ENCODE results near the gene OR2A14. TPM values are rescaled to one million over a fixed set of nuclear protein-coding genes. Genes with fewer than 3 reads are reported as not detected.

Gene OR2A14
- not detected for total RNA-seq (ENCODE audit: unreplicated experiment)
- long read RNA-seq, result 0 reads

DNA sequence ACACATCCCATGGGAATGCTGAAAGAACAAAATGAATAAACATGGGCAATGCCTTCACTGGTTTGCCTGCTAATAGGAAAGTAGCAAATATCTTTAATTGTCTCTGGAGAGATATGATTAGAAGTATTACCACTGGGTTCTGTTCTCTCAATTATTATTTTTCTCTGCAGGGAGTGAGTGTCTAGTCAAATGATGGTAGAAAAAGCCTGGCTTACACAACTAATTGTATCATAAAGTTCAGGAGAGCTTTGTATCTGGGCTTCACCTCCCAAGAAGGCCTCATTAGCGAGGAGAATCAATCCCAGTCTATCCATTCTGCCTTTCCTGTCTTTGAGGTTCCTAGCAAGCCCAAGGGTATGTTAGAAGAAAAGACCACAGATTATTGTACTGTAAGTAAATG is at the start of gene OR2A14:
OR2A14 (plus strand) TSS at position 301 of the 400 bp plus-strand sequence. CDS start 5,937 bp downstream, outside the sequence.
- Mint-ChIP-seq H3K27ac (ENCODE audit: unreplicated experiment) (no peak within 1 kb of the TSS), H3K4me3 (ENCODE audit: unreplicated experiment) (no peak within 1 kb of the TSS), H3K27me3 (ENCODE audit: unreplicated experiment) (no peaks in the 10 kb centered on the region), H3K9me3 (ENCODE audit: unreplicated experiment) (no peaks in the 10 kb centered on the region), H3K36me3 (ENCODE audit: low read depth, unreplicated experiment) (no peaks in the 10 kb centered on the region), H3K4me1 (ENCODE audit: unreplicated experiment) (no peaks in the 10 kb centered on the region)
- no peak for DNase-seq (ENCODE audit: low spot score)
- TF ChIP-seq, protein P1, sequence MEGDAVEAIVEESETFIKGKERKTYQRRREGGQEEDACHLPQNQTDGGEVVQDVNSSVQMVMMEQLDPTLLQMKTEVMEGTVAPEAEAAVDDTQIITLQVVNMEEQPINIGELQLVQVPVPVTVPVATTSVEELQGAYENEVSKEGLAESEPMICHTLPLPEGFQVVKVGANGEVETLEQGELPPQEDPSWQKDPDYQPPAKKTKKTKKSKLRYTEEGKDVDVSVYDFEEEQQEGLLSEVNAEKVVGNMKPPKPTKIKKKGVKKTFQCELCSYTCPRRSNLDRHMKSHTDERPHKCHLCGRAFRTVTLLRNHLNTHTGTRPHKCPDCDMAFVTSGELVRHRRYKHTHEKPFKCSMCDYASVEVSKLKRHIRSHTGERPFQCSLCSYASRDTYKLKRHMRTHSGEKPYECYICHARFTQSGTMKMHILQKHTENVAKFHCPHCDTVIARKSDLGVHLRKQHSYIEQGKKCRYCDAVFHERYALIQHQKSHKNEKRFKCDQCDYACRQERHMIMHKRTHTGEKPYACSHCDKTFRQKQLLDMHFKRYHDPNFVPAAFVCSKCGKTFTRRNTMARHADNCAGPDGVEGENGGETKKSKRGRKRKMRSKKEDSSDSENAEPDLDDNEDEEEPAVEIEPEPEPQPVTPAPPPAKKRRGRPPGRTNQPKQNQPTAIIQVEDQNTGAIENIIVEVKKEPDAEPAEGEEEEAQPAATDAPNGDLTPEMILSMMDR (IDR thresholded peaks at IDR 0.05; ENCODE audit: unreplicated experiment), result no peak

- TF ChIP-seq, protein P1 (IDR thresholded peaks at IDR 0.05; ENCODE audit: unreplicated experiment), result no peak
- DNase-seq (ENCODE audit: low spot score), result no peak
- no peak overlapping the region for H3K4me3 Mint-ChIP-seq (ENCODE audit: unreplicated experiment)
- no peak overlapping the region for H3K27ac Mint-ChIP-seq (ENCODE audit: unreplicated experiment)
- H3K36me3 Mint-ChIP-seq (ENCODE audit: low read depth, unreplicated experiment), result no peaks in the 10 kb centered on the region
- H3K9me3 Mint-ChIP-seq (ENCODE audit: unreplicated experiment), result no peaks in the 10 kb centered on the region
- H3K27me3 Mint-ChIP-seq (ENCODE audit: unreplicated experiment), result no peaks in the 10 kb centered on the region
- H3K4me1 Mint-ChIP-seq (ENCODE audit: unreplicated experiment), result no peaks in the 10 kb centered on the region
Measured at GRCh38 chr7:144074374-144074773, 48.6 kb upstream of the OR2A14 start.

- H3K27me3 Mint-ChIP-seq (ENCODE audit: unreplicated experiment), result no peaks in the 10 kb centered on the region
- no peak within 1 kb of the TSS for H3K27ac Mint-ChIP-seq (ENCODE audit: unreplicated experiment)
- no peaks in the 10 kb centered on the region for H3K9me3 Mint-ChIP-seq (ENCODE audit: unreplicated experiment)
- H3K36me3 Mint-ChIP-seq (ENCODE audit: low read depth, unreplicated experiment), result no peaks in the 10 kb centered on the region
- no peak for DNase-seq (ENCODE audit: low spot score)
- H3K4me3 Mint-ChIP-seq (ENCODE audit: unreplicated experiment), result no peak within 1 kb of the TSS
- H3K4me1 Mint-ChIP-seq (ENCODE audit: unreplicated experiment), result no peaks in the 10 kb centered on the region
- TF ChIP-seq, protein P1 (IDR thresholded peaks at IDR 0.05; ENCODE audit: unreplicated experiment), result no peak
Measured at GRCh38 chr7:144085978-144086377, 37.0 kb upstream of the OR2A14 start, which contains the start of gene OR2A12. TSS of gene OR2A12 (plus strand) at chr7:144086278. CDS start at chr7:144095108, 8,830 bp downstream.

- Mint-ChIP-seq H3K4me1 (ENCODE audit: unreplicated experiment) (no peaks in the 10 kb centered on the region), H3K4me3 (ENCODE audit: unreplicated experiment) (no peak overlapping the region), H3K27me3 (ENCODE audit: unreplicated experiment) (no peaks in the 10 kb centered on the region), H3K9me3 (ENCODE audit: unreplicated experiment) (no peaks in the 10 kb centered on the region), H3K27ac (ENCODE audit: unreplicated experiment) (no peak overlapping the region), H3K36me3 (ENCODE audit: low read depth, unreplicated experiment) (no peaks in the 10 kb centered on the region)
- no peak for DNase-seq (ENCODE audit: low spot score)
- TF ChIP-seq, protein P1 (IDR thresholded peaks at IDR 0.05; ENCODE audit: unreplicated experiment), result no peak
Measured at GRCh38 chr7:144086730-144087129, 36.2 kb upstream of the OR2A14 start.

DNA sequence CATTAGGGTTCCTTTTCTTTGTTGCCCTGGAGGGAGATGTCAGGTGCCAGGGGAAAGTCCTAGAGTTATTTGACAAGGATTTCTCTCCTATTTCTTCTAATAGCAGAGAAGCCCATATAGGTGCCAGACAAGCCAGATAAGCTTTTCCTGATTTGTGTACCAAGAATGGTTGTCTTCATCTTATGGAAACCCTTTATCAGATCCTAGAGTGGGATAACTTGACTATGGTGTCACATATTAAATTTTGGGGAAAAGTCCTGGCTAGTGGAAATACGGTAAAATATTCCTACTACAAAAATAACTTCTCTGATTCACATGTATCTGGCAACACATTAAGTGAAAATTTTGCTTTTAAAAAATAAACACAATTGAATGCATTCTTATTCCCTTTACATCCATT is 35.7 kb upstream of the OR2A14 start:
- DNase-seq (ENCODE audit: low spot score), result no peak
- H3K27me3 Mint-ChIP-seq (ENCODE audit: unreplicated experiment), result no peaks in the 10 kb centered on the region
- TF ChIP-seq, protein P1 (IDR thresholded peaks at IDR 0.05; ENCODE audit: unreplicated experiment), result no peak
- H3K4me3 Mint-ChIP-seq (ENCODE audit: unreplicated experiment), result no peak overlapping the region
- no peaks in the 10 kb centered on the region for H3K36me3 Mint-ChIP-seq (ENCODE audit: low read depth, unreplicated experiment)
- H3K4me1 Mint-ChIP-seq (ENCODE audit: unreplicated experiment), result no peaks in the 10 kb centered on the region
- no peaks in the 10 kb centered on the region for H3K9me3 Mint-ChIP-seq (ENCODE audit: unreplicated experiment)
- no peak overlapping the region for H3K27ac Mint-ChIP-seq (ENCODE audit: unreplicated experiment)
